Endothelial cell of umbilical vein (primary cell): ENCODE measurements around the gene MSANTD2.

Experiments
- EZH2 ChIP-seq: IDR thresholded peaks from 2 replicates; pipeline ENCODE4 v1.6.1; 2012; ENCODE audit warnings: borderline replicate concordance, low read depth, mild to moderate bottlenecking, moderate library complexity, low read length, inconsistent platforms; ENCODE audit not compliant: severe bottlenecking
- FOS ChIP-seq: IDR thresholded peaks from 2 replicates; pipeline ENCODE4 v1.6.1; 2011; ENCODE audit warnings: mild to moderate bottlenecking, low read length, moderate library complexity, borderline replicate concordance; ENCODE audit not compliant: insufficient read depth
- GATA2 ChIP-seq: IDR thresholded peaks from 2 replicates; pipeline ENCODE4 v1.7.0; 2011; ENCODE audit warnings: low read depth, mild to moderate bottlenecking, moderate library complexity, mixed read lengths, low read length; ENCODE audit not compliant: insufficient read length, insufficient read depth
- JUN ChIP-seq: IDR thresholded peaks from 2 replicates; pipeline ENCODE4 v1.6.1; 2011; ENCODE audit warnings: borderline replicate concordance, low read depth; ENCODE audit not compliant: insufficient read length, insufficient read depth
- MYC ChIP-seq: IDR thresholded peaks from one replicate; pipeline ENCODE4 v1.6.1; 2011; ENCODE audit warnings: mild to moderate bottlenecking, low read depth, low read length
- POLR2A ChIP-seq: IDR thresholded peaks from 2 replicates; pipeline ENCODE4 v1.6.1; 2012; ENCODE audit warnings: low read depth, mild to moderate bottlenecking, control low read depth, low read length
- POLR2AphosphoS5 ChIP-seq: IDR thresholded peaks from 2 replicates; pipeline ENCODE4 v1.6.1; 2012; ENCODE audit warnings: low read depth, mild to moderate bottlenecking, control low read depth, low read length, moderate library complexity; ENCODE audit not compliant: insufficient read depth
- TF ChIP-seq, protein P1 (sequence below), 2 donors: IDR thresholded peaks; 1 replicate in 1 of 2; 2 replicates in 1 of 2; pipeline ENCODE4 v1.5.1; 2011; ENCODE audit warnings: low read length in 2 of 2, mild to moderate bottlenecking in 2 of 2, moderate library complexity in 2 of 2, control low read depth in 1 of 2, inconsistent platforms in 1 of 2, low read depth in 1 of 2; ENCODE audit not compliant: insufficient read depth in 1 of 2; ENCODE audit errors: extremely low read depth in 1 of 2
- TF ChIP-seq, protein P2 (sequence below): IDR thresholded peaks from 2 replicates; pipeline ENCODE4 v1.6.1; 2011; ENCODE audit not compliant: insufficient read depth, insufficient read length

DNA sequence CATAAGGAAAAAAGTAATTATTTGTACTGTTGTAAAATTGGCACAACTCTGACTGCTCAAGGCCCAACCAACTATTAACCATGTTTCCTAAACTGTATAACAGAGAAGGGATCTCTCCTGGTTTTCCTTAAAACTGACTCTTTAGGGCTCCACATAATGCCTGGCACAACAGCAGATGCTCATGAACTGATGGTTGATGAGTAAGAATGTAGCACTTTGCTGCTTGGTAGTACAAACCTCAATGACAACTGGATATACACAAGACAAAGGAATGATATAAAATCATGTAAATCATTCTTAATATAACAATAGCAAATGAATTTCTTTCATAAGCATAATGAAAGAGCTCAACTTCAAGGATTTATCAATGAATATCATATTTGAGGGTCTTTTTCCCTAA lies 11.7 kb downstream of the MSANTD2 start:
- TF ChIP-seq, protein P1, sequence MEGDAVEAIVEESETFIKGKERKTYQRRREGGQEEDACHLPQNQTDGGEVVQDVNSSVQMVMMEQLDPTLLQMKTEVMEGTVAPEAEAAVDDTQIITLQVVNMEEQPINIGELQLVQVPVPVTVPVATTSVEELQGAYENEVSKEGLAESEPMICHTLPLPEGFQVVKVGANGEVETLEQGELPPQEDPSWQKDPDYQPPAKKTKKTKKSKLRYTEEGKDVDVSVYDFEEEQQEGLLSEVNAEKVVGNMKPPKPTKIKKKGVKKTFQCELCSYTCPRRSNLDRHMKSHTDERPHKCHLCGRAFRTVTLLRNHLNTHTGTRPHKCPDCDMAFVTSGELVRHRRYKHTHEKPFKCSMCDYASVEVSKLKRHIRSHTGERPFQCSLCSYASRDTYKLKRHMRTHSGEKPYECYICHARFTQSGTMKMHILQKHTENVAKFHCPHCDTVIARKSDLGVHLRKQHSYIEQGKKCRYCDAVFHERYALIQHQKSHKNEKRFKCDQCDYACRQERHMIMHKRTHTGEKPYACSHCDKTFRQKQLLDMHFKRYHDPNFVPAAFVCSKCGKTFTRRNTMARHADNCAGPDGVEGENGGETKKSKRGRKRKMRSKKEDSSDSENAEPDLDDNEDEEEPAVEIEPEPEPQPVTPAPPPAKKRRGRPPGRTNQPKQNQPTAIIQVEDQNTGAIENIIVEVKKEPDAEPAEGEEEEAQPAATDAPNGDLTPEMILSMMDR (IDR thresholded peaks at IDR 0.05; ENCODE audit: extremely low read depth in 1 of 2, insufficient read depth in 1 of 2, low read depth in 1 of 2, low read length in 2 of 2) = no peak
- TF ChIP-seq EZH2 (no peak), GATA2 (no peak), POLR2AphosphoS5 (no peak), JUN (no peak), POLR2A (no peak), MYC (no peak), FOS (no peak)
- TF ChIP-seq, protein P2, sequence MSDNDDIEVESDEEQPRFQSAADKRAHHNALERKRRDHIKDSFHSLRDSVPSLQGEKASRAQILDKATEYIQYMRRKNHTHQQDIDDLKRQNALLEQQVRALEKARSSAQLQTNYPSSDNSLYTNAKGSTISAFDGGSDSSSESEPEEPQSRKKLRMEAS = no peak
